H9 (cell line): ENCODE data around the gene SCN3A. TPM values are rescaled to one million over a fixed set of nuclear protein-coding genes. Genes with fewer than 3 reads are reported as not detected.
A peak's percentile ranks its signal among the peaks of the same experiment; 100 is the strongest.

Experiments used
- DNase-seq: peaks from one replicate; pipeline ENCODE4 v3.0.0-alpha.2; 2017
- H2AFZ ChIP-seq: one replicate; pipeline ENCODE4 v1.6.1; 2013; ENCODE audit warnings: mild to moderate bottlenecking, low read length, control low read depth, moderate library complexity
- H2AK5ac ChIP-seq: 2 replicates; pipeline ENCODE4 v1.6.1; 2013; ENCODE audit warnings: low read length, control low read depth, mixed read lengths; ENCODE audit not compliant: insufficient read length
- H2BK120ac ChIP-seq: one replicate; pipeline ENCODE4 v1.6.1; 2013; ENCODE audit warnings: low read depth, mild to moderate bottlenecking, low read length, control low read depth, inconsistent platforms; ENCODE audit not compliant: poor library complexity, severe bottlenecking
- H2BK12ac ChIP-seq: 2 replicates; pipeline ENCODE4 v1.6.1; 2013; ENCODE audit warnings: low read length, control low read depth, mixed read lengths, low read depth; ENCODE audit not compliant: insufficient read length
- H2BK15ac ChIP-seq: 2 replicates; pipeline ENCODE4 v1.6.1; 2013; ENCODE audit warnings: low read depth, low read length, control low read depth
- H2BK20ac ChIP-seq: one replicate; pipeline ENCODE4 v1.6.1; 2013; ENCODE audit warnings: low read depth, mild to moderate bottlenecking, low read length, control low read depth, inconsistent platforms; ENCODE audit not compliant: poor library complexity, severe bottlenecking
- H2BK5ac ChIP-seq: 2 replicates; pipeline ENCODE4 v1.6.1; 2013; ENCODE audit warnings: low read length, control low read depth, mixed read lengths; ENCODE audit not compliant: insufficient read length
- H3K14ac ChIP-seq: 2 replicates; pipeline ENCODE4 v1.6.1; 2013; ENCODE audit warnings: low read length, control low read depth; ENCODE audit not compliant: insufficient read depth
- H3K18ac ChIP-seq: 2 replicates; pipeline ENCODE4 v1.6.1; 2013; ENCODE audit warnings: low read depth, mild to moderate bottlenecking, mixed read lengths, low read length, control low read depth; ENCODE audit not compliant: insufficient read length
- H3K23ac ChIP-seq: 2 replicates; pipeline ENCODE4 v1.6.1; 2013; ENCODE audit warnings: low read length, control low read depth, mixed read lengths, low read depth; ENCODE audit not compliant: insufficient read length
- H3K23me2 ChIP-seq: 2 replicates; pipeline ENCODE4 v1.6.1; 2013; ENCODE audit warnings: low read depth, mild to moderate bottlenecking, mixed read lengths, low read length, control low read depth; ENCODE audit not compliant: insufficient read length, poor library complexity, severe bottlenecking
- H3K27ac ChIP-seq: 2 replicates; pipeline ENCODE4 v1.5.1; 2013; ENCODE audit warnings: low read length, control low read depth, mixed read lengths, low read depth; ENCODE audit not compliant: insufficient read length
- H3K27me3 ChIP-seq: 2 replicates; pipeline ENCODE4 v1.6.1; 2013; ENCODE audit warnings: low read length, control low read depth, inconsistent platforms; ENCODE audit not compliant: insufficient read depth
- H3K4ac ChIP-seq: 2 replicates; pipeline ENCODE4 v1.6.1; 2013; ENCODE audit warnings: low read depth, mild to moderate bottlenecking, control low read depth, inconsistent platforms, low read length, moderate library complexity
- H3K4me1 ChIP-seq: 2 replicates; pipeline ENCODE4 v1.6.1; 2013; ENCODE audit warnings: low read length, control low read depth, inconsistent platforms; ENCODE audit not compliant: insufficient read depth
- H3K4me2 ChIP-seq: 2 replicates; pipeline ENCODE4 v1.6.1; 2013; ENCODE audit warnings: low read length, control low read depth, mixed read lengths; ENCODE audit not compliant: insufficient read length, insufficient read depth
- H3K56ac ChIP-seq: 2 replicates; pipeline ENCODE4 v1.6.1; 2013; ENCODE audit warnings: low read depth, mild to moderate bottlenecking, mixed read lengths, low read length, control low read depth; ENCODE audit not compliant: insufficient read length
- H3K79me1 ChIP-seq: 2 replicates; pipeline ENCODE4 v1.6.1; 2013; ENCODE audit warnings: low read depth, mild to moderate bottlenecking, moderate library complexity, low read length, control low read depth, inconsistent platforms; ENCODE audit not compliant: insufficient read depth, poor library complexity, severe bottlenecking
- H3K79me2 ChIP-seq: 2 replicates; pipeline ENCODE4 v1.6.1; 2013; ENCODE audit warnings: low read length, control low read depth, inconsistent platforms; ENCODE audit not compliant: insufficient read depth
- H3K9ac ChIP-seq: 2 replicates; pipeline ENCODE4 v1.6.1; 2013; ENCODE audit warnings: low read length, control low read depth, mixed read lengths; ENCODE audit not compliant: insufficient read length; ENCODE audit errors: extremely low read depth
- H3K9me3 ChIP-seq: one replicate; pipeline ENCODE4 v1.6.1; 2013; ENCODE audit warnings: low read depth, low read length, inconsistent platforms; ENCODE audit not compliant: control insufficient read depth
- H3T11ph ChIP-seq: one replicate; pipeline ENCODE4 v1.6.1; 2013; ENCODE audit warnings: mild to moderate bottlenecking, low read length, control low read depth, inconsistent platforms
- H4K20me1 ChIP-seq: one replicate; pipeline ENCODE4 v1.6.1; 2013; ENCODE audit not compliant: control insufficient read depth, insufficient read length, insufficient read depth
- H4K5ac ChIP-seq: 2 replicates; pipeline ENCODE4 v1.6.1; 2013; ENCODE audit warnings: low read depth, mild to moderate bottlenecking, mixed read lengths, low read length, control low read depth; ENCODE audit not compliant: insufficient read length
- H4K8ac ChIP-seq: replicated peaks from 2 replicates; pipeline ENCODE4 v1.6.1; 2013; ENCODE audit warnings: low read length, control low read depth, mixed read lengths, low read depth; ENCODE audit not compliant: insufficient read length
- H4K91ac ChIP-seq: 2 replicates; pipeline ENCODE4 v1.6.1; 2013; ENCODE audit warnings: low read depth, mild to moderate bottlenecking, moderate library complexity, mixed read lengths, low read length, control low read depth; ENCODE audit not compliant: insufficient read length
- H3K27ac Mint-ChIP-seq, 3 experiments: 2 replicates in 2 of 3; 3 replicates in 1 of 3; pipeline ENCODE4 v1.8.0; 2020 to 2021; ENCODE audit warnings: mixed read lengths in 3 of 3, mild to moderate bottlenecking in 1 of 3, moderate library complexity in 1 of 3
- H3K27me3 Mint-ChIP-seq: 2 replicates; pipeline ENCODE4 v1.8.0; 2021; ENCODE audit warnings: low read depth, mild to moderate bottlenecking, moderate library complexity, mixed read lengths
- H3K36me3 Mint-ChIP-seq, 3 experiments: 2 replicates in 2 of 3; 3 replicates in 1 of 3; pipeline ENCODE4 v1.8.0; 2020 to 2021; ENCODE audit warnings: low read depth in 3 of 3, mixed read lengths in 3 of 3; ENCODE audit not compliant: insufficient read depth in 1 of 3
- H3K4me1 Mint-ChIP-seq, 2 experiments: 2 replicates each; pipeline ENCODE4 v1.8.0; 2020; ENCODE audit warnings: mixed read lengths in 2 of 2
- H3K4me3 Mint-ChIP-seq, 2 experiments: 2 replicates in 1 of 2; 3 replicates in 1 of 2; pipeline ENCODE4 v1.8.0; 2020 to 2021; ENCODE audit warnings: mild to moderate bottlenecking in 2 of 2, mixed read lengths in 2 of 2, moderate library complexity in 1 of 2
- H3K9me3 Mint-ChIP-seq, 2 experiments: 2 replicates in 1 of 2; 3 replicates in 1 of 2; pipeline ENCODE4 v1.8.0; 2020; ENCODE audit warnings: mild to moderate bottlenecking in 2 of 2, mixed read lengths in 2 of 2, moderate library complexity in 1 of 2
- WGBS: extraction: QIAGEN DNeasy Blood & Tissue Kit; methylation state at CpG from one replicate; pipeline ENCODE4 v1.1.7; 2013; ENCODE audit warnings: missing lambda C conversion rate, low lambda C conversion rate, mixed read lengths; ENCODE audit not compliant: insufficient read length; ENCODE audit errors: extremely low coverage; 5-methylcytosine and 5-hydroxymethylcytosine counted together
- total RNA-seq: library from RNA; stranded (reverse); gene quantifications from 2 replicates; pipeline ENCODE4 v1.2.1, GENCODE V29; 2021
- TF ChIP-seq, protein P1 (sequence below): fragments of 200-600 bp; sonication (generic); conservative IDR thresholded peaks from 3 replicates; pipeline ENCODE4 v1.8.0; 2021; ENCODE audit warnings: antibody characterized with exemption, mild to moderate bottlenecking

SCN3A gene
- total RNA-seq, 1 experiment from 2014 or later = not detected

DNA sequence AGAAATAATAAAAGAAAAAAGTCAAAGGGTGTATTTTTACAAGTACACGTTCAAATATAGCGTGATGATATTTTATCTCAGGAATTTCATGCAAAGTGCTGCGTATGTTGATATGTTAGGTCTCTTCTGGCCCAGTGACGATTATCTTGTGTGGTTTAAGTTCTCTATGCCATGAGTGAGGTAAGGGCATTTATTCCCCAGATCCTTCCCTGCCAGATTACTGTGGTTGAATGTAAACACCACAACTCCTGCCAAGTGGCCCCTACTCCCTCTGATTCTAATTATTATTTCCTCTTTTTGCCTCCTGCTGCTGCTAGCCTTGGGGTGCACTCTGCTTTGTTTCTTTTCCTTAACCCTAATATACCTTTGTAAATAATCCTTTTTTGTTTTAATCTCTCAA is 47.5 kb upstream of the SCN3A start:
- no peak overlapping the region for H3K56ac ChIP-seq
- no peak overlapping the region for H3K23ac ChIP-seq
- no peaks in the 10 kb centered on the region for H3K9me3 Mint-ChIP-seq
- no peak overlapping the region for H4K91ac ChIP-seq
- no peak overlapping the region for H3K27ac ChIP-seq
- H3K36me3 Mint-ChIP-seq = no peaks in the 10 kb centered on the region
- H3K4me1 ChIP-seq = no peaks in the 10 kb centered on the region
- no peak overlapping the region for H3K4ac ChIP-seq
- H2AK5ac ChIP-seq = no peak overlapping the region
- no peaks in the 10 kb centered on the region for H3K27me3 ChIP-seq
- H2AFZ ChIP-seq = no peak overlapping the region
- H3K14ac ChIP-seq = no peak overlapping the region
- no peak overlapping the region for H4K5ac ChIP-seq
- H3K23me2 ChIP-seq = no peaks in the 10 kb centered on the region
- H2BK5ac ChIP-seq = no peak overlapping the region
- H2BK120ac ChIP-seq = no peak overlapping the region
- no peaks in the 10 kb centered on the region for H3K79me1 ChIP-seq
- H2BK12ac ChIP-seq = no peak overlapping the region
- H3K79me2 ChIP-seq = no peaks in the 10 kb centered on the region
- H3K4me3 Mint-ChIP-seq = no peak overlapping the region
- no peak overlapping the region for H3K4me2 ChIP-seq
- no peak overlapping the region for H4K8ac ChIP-seq
- no peak overlapping the region for H3K9ac ChIP-seq
- no peak for DNase-seq
- H3K27ac Mint-ChIP-seq = peak overlapping the region in 1 of 3 experiments; percentile 36; a peak in 2 of 7 replicates
- no peak overlapping the region for H3K18ac ChIP-seq
- H2BK15ac ChIP-seq = no peak overlapping the region
- no peaks in the 10 kb centered on the region for H3K9me3 ChIP-seq
- H3K27me3 Mint-ChIP-seq = no peaks in the 10 kb centered on the region
- H3K4me1 Mint-ChIP-seq = peaks cover 0 to 4% of the 10 kb centered on the region in 2 experiments; a peak in 2 of 4 replicates
- H2BK20ac ChIP-seq = no peak overlapping the region
- H4K20me1 ChIP-seq = no peaks in the 10 kb centered on the region
- TF ChIP-seq, protein P1, sequence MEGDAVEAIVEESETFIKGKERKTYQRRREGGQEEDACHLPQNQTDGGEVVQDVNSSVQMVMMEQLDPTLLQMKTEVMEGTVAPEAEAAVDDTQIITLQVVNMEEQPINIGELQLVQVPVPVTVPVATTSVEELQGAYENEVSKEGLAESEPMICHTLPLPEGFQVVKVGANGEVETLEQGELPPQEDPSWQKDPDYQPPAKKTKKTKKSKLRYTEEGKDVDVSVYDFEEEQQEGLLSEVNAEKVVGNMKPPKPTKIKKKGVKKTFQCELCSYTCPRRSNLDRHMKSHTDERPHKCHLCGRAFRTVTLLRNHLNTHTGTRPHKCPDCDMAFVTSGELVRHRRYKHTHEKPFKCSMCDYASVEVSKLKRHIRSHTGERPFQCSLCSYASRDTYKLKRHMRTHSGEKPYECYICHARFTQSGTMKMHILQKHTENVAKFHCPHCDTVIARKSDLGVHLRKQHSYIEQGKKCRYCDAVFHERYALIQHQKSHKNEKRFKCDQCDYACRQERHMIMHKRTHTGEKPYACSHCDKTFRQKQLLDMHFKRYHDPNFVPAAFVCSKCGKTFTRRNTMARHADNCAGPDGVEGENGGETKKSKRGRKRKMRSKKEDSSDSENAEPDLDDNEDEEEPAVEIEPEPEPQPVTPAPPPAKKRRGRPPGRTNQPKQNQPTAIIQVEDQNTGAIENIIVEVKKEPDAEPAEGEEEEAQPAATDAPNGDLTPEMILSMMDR = no peak
- H3T11ph ChIP-seq = no peak overlapping the region
- WGBS = no CpG with 5 or more reads among the region's 4 CpGs
